ENCODE results near the gene FANCD2.
A peak's percentile ranks its signal among the peaks of the same experiment; 100 is the strongest.

Gene FANCD2

DNA sequence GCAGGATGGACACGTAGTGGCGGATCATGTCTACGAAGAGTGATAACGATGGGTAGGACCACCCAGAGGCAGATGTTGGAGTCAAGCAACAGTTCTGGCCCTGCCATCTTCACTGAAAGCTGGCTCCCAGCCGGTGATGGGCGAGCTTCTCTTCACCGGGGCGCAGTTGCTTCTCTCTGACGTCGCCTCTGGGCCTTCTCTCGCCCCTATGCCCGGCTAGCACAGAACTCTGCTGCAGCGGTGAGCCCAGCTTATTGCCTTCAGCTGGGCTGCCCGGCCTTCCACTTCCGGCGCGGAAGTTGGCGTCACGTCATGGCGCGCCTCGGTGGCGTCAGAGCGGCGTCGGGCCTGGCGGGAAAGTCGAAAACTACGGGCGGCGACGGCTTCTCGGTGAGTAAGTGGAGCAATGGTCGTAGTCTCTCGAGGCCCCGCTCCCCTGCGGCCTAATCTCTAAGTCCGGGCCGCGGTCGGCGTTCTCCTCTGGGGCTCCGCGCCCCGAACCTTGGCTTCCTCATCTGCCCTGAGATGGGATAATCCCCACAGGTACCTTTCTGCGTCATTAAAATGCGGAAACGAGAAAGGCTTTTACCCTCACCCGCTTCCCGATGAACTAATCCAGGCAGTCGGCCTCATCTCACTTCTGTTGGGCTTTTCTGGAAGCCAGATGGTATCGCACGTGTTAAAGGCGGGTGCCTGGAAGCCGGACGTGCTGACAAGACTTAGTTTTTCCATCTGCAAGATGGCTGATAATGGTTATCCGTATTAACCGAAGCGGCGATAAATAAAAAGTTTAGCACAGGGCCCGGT is at the start of gene FANCD2:
FANCD2 (plus strand) TSS at position 354 of the 807 bp plus-strand sequence. CDS start 2,221 bp downstream, outside the sequence.
- in situ Hi-C loops (cut with HindIII; ENCODE audit: low pct_unique_long_range_greater_than_20kb, low sequenced_read_pairs): no loop called here
- peak; percentile 38 to 88 for DNase-seq (ENCODE audit: low read depth in 1 of 2, low spot score in 1 of 2)
- no peak for TF ChIP-seq JUND (IDR thresholded peaks at IDR 0.05; ENCODE audit: low read depth)

DNA sequence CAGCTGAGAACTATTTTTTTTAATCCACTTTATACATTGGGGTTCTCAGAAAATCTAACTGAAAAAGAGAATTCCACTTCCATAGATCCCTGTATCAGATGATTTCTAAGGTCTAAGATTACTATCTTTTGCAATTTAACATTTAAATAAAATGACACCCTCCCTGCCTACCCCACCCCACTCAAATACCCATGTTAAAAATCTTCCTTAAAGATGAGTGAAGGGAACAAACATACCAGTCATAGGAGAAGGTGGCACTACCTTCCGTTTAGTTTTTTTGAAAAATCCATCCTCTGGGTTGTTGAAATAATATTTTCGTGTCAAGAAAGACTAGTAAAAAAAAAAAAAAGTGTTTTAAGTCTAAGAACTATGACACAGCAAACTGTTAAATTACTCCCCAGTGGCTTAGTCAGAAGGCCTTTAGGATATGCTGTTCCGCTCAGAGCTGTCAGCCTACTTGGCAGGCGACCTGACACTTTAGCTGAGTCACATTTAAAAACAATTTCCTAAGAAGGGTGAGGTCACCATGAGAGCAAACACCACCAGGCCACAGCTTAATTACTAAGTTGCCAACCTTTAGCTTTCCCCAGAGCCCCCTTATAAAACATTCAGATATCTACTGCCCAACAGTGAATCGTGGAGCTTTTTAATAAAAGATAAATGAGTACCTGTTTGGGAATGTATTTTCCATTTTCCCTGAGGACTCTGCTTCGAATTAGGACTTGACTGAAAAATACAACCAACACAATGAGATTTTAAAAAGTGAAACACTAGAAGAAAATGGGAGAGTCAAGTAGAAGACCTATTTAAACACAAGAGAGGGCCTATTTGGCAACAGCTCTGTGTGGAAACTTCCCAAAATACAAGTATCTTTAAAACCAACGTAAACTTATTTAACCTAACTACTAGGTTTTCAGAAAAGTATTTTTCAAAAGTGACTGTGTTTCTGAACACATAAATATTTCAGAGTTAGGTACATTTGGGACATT is 49.2 kb upstream of the FANCD2 start:
- in situ Hi-C loops (cut with HindIII; ENCODE audit: low pct_unique_long_range_greater_than_20kb, low sequenced_read_pairs): no loop called here
- peak; percentile 83 for TF ChIP-seq JUND (IDR thresholded peaks at IDR 0.05; ENCODE audit: low read depth)
- peak in 1 of 2 experiments; percentile 87 for DNase-seq (ENCODE audit: low read depth in 1 of 2, low spot score in 1 of 2)

DNA sequence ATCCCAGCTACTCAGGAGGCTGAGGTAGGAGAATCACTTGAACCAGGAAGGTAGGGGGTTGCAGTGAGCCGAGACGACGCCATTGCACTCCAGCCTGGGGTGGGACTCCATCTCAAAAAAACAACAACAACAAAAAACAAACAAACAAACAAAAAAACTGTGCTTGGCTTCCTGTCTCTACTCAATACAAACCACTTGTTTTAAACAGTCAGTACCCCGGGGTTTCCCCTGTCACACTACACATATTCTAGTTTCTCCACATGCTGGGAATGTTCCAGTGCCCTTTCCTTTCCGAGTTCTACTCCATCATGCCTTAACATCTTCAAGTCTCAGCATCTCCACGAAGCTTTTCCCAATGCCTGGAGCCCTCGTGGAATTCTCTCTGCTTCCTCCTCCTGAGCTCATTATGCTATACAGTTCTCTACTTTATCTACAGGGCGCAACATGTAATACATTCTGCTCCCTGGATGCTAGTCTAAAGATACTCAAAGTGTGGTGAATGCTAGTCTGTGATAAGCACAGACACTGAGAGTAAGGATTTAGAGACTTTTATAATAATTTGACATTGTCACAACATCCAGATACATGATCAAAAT is 47.4 kb upstream of the FANCD2 start:
- in situ Hi-C loops (cut with HindIII; ENCODE audit: low pct_unique_long_range_greater_than_20kb, low sequenced_read_pairs): no loop called here
- no peak for TF ChIP-seq JUND (IDR thresholded peaks at IDR 0.05; ENCODE audit: low read depth)

DNA sequence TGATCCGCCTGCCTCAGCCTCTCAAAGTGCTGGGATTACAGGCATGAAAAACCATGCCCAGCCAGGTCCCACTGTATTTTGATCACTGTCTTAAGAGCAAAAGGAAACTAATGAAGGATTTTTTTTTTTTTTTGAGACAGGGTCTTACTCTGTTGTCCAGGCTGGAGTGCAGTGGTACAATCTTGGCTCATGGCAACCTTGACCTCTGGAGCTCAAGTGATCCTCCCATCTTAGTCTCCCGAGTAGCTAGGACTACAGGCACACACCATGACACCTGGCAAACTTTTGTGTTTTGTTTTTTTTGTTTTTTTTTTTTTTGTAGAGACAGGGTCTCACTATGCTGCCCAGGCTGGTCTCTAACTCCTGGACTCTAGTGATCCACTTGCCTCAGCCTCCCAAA is 46.0 kb upstream of the FANCD2 start:
- in situ Hi-C loops (cut with HindIII; ENCODE audit: low pct_unique_long_range_greater_than_20kb, low sequenced_read_pairs): no loop called here
- no peak for TF ChIP-seq JUND (IDR thresholded peaks at IDR 0.05; ENCODE audit: low read depth)

More for the DNA sequence above, 47.4 kb upstream of the FANCD2 start:
- no peak for DNase-seq (ENCODE audit: low read depth in 1 of 2, low spot score in 1 of 2)

DNA sequence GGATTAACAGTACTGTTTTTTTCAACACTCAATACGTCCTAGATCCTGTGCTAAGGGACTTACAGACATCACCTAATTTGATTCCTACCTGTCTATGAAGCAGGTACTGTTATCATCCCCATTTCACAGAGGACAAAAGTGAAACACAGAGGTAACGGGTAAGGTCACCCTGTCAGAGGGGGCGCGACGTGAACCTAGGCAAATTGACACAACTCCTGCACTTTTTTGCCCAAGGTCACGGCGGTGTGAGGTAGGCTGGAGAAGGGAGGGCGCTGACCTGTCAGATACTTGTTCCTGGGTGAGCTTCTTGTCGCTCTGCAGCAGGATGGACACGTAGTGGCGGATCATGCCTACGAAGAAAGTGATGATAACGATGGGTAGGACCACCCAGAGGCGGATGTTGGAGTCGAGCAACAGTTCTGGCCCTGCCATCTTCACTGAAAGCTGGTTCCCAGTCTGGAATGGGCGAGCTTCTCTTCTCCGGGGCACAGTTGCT is 40.0 kb upstream of the FANCD2 start:
- in situ Hi-C loops (cut with HindIII; ENCODE audit: low pct_unique_long_range_greater_than_20kb, low sequenced_read_pairs): no loop called here
- DNase-seq (ENCODE audit: low read depth in 1 of 2, low spot score in 1 of 2): no peak
- TF ChIP-seq JUND (IDR thresholded peaks at IDR 0.05; ENCODE audit: low read depth): no peak

More for the DNA sequence above, 46.0 kb upstream of the FANCD2 start:
- no peak for DNase-seq (ENCODE audit: low read depth in 1 of 2, low spot score in 1 of 2)

DNA sequence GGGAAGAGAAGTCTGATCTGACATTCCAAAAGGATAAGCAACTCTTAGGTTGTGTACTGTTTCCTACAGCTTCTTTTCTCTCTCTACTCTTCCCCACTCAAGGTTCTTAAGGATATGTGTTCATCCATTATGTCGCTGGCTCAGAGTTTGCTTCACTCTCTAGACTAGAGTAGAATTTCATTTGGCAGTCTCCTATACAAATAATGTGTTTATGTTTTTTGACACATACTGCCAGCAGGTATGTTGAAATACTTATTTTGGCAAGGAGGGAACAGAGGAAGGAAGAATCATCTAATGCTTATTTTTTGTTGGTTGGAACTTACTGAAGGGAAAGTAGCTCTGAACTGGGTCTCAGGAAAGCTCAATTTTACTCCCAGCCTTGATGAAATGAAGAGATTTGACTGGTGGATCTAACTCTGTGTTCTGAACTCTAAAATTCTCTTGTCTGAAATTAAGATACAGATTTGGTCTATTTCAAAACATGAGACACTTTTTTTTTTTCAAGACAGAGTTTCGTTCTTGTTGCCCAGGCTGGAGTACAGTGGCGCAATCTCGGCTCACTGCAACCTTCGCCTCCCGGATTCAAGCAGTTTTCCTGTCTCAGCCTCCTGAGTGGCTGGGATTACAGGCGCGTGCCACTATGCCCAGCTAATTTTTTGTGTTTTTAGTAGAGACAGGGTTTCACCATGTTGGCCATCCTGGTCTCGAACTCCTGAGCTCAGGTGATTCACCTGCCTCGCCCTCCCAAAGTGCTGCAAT is 32.0 kb upstream of the FANCD2 start:
- in situ Hi-C loops (cut with HindIII; ENCODE audit: low pct_unique_long_range_greater_than_20kb, low sequenced_read_pairs): no loop called here
- DNase-seq (ENCODE audit: low read depth in 1 of 2, low spot score in 1 of 2): peak in 1 of 2 experiments; percentile 47
- TF ChIP-seq JUND (IDR thresholded peaks at IDR 0.05; ENCODE audit: low read depth): no peak

DNA sequence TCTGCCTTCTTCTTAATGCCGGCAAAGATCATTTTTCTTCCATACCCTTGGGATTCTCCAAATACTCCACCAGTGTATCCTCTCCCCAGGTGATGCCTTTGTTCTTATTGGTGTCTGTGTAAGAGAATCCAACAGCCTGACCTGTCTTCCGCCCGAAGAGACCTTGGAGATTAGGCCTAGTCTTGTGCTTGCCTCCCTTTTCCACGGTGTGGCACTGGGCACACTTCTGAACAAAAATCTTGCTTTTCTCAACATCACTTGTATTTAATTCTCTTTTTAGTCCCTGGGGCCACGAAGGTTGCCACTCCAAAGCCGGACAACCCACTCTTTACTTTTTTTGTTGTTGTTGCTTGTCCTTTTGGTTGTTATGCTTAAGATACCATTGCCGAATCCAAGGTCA is 25.6 kb upstream of the FANCD2 start:
- TF ChIP-seq JUND (IDR thresholded peaks at IDR 0.05; ENCODE audit: low read depth): no peak
- in situ Hi-C loops (cut with HindIII; ENCODE audit: low pct_unique_long_range_greater_than_20kb, low sequenced_read_pairs): no loop called here
- no peak for DNase-seq (ENCODE audit: low read depth in 1 of 2, low spot score in 1 of 2)

DNA sequence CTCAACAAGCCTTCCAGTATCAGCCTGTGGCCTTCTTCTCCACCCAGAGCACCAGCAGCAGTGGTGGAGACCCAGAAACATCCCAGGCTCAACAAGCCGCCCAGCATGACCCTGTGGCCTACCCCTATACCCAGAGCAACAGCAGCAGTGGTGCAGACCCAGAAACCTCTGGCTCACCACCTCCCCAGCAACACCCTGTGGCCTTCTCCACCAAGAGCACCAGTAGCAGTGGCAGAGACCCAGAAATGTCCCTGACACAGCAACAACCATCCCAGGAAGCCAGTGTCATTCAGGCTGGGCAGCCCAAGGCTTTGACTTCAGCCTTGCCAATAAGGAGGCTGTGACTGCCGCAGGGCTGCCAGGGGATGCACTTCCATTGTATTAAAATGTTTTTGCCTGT is 23.3 kb upstream of the FANCD2 start:
- in situ Hi-C loops (cut with HindIII; ENCODE audit: low pct_unique_long_range_greater_than_20kb, low sequenced_read_pairs): no loop called here

DNA sequence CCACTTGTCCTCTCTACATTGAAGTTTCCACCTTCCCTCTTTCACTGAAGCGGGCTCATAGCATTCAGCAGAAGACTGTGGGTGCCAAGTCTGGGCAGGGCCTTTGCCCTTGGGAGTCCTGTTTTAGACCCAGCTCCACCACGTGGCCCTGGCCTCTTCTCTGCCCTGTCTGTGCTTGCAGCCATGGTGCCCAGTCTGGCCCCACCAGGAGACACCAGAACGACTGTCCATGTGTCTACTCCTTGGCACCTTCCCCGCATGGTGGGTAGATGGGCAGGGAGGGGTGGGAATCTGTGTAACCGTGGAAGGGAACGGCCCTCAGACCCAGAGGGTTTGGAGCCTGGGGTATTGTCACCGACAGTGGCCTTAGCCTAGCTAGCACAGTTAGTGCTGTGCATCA is 21.7 kb upstream of the FANCD2 start:
- DNase-seq (ENCODE audit: low read depth in 1 of 2, low spot score in 1 of 2): no peak
- no peak for TF ChIP-seq JUND (IDR thresholded peaks at IDR 0.05; ENCODE audit: low read depth)
- in situ Hi-C loops (cut with HindIII; ENCODE audit: low pct_unique_long_range_greater_than_20kb, low sequenced_read_pairs): no loop called here

More for the DNA sequence above, 23.3 kb upstream of the FANCD2 start:
- TF ChIP-seq JUND (IDR thresholded peaks at IDR 0.05; ENCODE audit: low read depth): no peak
- DNase-seq (ENCODE audit: low read depth in 1 of 2, low spot score in 1 of 2): no peak

DNA sequence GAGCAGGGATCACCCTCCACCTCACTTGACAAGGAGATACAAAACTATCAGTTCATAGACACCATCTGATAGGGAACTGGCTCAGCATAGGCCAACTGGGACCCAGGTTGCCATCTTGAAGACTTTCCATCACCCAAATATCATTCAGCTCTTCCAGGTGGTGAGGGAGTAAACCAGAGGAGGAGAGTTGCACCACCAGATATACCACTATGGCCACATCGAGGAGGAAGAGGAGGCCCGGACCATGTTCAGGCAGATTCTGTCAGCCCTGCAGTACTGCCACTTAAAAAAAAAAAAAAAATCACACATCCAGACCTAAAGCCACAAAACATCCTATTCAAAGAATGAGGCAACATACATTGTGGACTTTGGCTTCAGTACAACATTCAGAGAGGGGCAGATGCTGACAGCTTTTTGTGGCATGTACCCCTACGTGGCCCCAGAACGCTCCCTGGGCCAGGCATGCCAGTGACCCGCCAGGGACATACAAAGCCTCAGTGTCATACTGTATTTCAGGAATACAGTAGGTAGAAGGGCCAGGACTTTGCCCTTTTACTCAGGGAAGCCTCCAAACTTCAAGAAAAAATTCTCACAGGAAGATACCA is 21.2 kb upstream of the FANCD2 start:
- TF ChIP-seq JUND (IDR thresholded peaks at IDR 0.05; ENCODE audit: low read depth): no peak
- in situ Hi-C loops (cut with HindIII; ENCODE audit: low pct_unique_long_range_greater_than_20kb, low sequenced_read_pairs): no loop called here

DNA sequence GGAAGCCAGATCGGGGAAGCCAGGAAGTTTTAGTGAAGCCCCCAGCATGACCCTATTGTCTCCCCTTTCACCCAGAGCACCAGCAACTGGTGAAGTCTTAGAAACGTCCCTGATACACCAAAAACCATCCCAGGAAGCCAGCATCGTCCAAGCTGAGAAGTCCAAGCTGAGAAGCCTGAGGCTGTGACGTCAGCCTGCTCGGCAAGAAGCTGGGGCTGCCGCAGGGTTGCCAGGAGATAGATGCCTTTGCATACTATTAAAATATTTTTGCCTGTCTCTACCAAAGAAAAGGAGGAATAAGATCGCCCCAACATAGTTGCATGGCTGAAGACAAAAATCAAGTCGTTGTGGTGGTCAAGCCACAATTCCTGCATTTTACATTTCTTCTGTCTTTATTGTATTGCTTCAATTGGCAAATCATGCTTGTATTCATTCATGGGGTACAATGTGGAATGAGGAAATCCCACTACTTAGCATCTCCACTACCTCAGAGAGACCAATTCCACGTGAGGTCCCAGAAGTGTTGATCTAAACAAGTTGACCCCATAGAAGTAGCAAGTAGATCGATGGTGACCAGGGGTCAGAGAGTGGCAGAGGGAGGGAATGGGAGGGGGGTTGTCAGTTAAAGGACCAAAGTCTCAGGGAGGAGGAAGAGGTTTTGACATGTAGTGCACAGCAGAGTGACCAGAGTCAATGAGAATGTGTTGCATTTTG is 20.0 kb upstream of the FANCD2 start:
- TF ChIP-seq JUND (IDR thresholded peaks at IDR 0.05; ENCODE audit: low read depth): no peak
- in situ Hi-C loops (cut with HindIII; ENCODE audit: low pct_unique_long_range_greater_than_20kb, low sequenced_read_pairs): no loop called here

More for the DNA sequence above, 21.2 kb upstream of the FANCD2 start:
- DNase-seq (ENCODE audit: low read depth in 1 of 2, low spot score in 1 of 2): no peak

More for the DNA sequence above, 20.0 kb upstream of the FANCD2 start:
- DNase-seq (ENCODE audit: low read depth in 1 of 2, low spot score in 1 of 2): no peak

All from T47D (cell line).